DMS53 (cell line): Measurements from ENCODE around the gene MAP2K6.
A peak's percentile ranks its signal among the peaks of the same experiment; 100 is the strongest.

ENCODE experiments used
- DNase-seq: peaks from one replicate; lab custom pipeline; 2025; lab: John Stamatoyannopoulos, UW

Gene MAP2K6

DNA sequence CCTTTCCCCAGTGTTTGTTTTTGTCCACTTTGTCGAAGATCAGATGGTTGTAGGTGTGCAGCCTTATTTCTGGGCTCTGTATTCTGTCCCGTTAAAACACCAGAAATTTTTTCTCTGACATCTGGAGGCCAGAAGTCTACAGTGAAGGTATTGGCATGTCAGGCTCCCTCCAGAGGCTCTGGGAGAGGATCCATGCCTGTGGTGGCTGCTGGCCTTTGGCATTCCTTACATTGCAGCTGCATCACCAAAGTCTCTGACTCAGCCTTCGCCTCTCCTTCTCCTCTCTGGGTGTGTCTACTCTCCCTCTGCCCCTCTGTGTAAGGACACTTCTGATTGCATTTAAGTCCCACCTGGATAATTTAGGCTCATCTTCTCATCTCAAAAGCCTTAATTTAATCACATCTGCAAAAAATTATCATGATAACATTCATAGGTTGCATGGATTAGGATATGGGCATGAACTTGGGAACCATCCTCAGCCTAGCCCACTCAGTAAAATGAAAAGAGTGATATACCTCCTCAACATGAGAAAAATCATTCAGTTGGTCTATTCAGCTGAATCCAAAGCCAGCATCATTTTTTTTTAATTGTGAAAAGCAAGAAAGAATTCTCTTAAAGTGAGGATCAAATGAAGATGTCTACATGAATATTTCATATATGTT is 78.0 kb downstream of the MAP2K6 start:
- no peak for DNase-seq

DNA sequence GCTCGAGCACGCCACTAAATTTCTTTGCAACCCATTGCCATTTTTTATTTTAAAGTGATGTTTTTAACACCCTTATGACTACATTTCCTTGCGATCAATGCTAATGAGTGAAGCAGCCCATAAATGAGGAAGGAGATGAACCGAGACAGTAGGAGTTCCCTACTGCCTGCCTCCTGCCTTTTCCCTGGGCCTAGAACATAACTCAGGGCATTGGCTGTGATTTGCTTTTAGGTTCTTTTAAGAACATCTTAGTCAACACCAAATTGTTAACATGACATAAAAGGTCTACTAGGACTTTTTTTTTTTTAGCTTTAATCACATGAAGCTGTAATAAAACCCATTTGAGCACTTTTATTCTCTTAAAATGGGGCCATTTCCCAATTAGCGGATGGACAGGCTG is 81.3 kb downstream of the MAP2K6 start:
- DNase-seq = no peak

DNA sequence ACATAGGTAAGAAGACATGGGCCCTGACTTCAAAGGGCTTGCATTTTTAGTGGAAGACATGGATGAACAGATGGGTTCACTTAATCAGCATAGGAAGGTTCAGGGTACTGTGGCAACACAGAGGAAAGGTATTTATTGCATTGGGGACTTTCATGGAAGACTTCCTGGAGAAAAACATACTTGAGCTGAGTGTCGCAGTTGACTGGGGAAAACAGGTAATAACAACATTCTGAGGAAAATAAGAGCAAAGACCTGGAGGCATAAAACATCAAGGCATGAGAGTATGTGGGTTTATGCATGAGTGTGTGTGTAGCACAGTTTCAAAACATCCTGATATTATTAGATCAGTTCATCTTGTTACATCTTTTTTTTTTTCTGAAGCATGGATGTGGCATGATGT is 82.7 kb downstream of the MAP2K6 start:
- DNase-seq = peak; percentile 17

DNA sequence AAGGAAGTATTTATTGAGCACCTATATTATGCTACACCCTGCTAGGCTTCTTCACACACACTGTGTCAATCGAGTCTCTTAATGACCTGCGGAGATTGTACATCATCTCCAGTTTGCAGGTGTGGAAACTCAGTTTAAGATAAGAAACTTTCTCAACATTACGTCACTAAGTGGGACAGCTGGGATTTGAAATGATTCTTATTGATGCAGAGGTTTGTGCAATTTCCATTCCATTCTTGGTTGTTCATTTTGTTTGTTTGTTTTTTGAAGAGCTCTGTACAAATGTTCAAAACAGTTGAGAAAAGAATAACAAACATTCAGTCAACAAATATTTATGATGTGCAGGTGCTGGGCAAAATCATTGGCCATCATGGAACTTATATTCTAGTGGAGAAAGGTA is 84.8 kb downstream of the MAP2K6 start:
- no peak for DNase-seq

DNA sequence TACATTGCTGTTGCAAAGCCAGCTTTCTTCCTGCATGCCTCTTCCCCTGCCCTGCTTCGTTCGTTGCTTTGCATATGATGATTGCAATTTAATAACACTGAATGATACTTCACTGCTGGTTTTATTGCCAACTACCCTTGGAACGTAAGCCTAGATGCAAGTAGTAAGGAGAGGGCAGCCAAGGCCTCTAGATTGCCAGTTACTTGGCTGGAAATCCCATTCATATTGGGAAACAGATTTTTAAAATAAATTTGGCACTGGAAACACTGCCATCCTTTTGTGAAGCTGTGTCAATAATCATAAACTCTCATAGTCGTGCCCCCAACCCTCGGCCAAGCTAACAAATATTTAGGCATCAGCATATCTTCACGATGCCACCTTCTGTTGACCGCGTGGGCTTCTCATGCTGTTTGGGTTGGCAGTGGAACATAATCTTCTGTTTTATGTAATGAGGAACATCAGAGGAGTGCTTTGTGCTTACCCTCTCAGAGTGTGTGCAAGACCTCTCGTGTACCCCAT is 86.5 kb downstream of the MAP2K6 start:
- peak; percentile 19 for DNase-seq

DNA sequence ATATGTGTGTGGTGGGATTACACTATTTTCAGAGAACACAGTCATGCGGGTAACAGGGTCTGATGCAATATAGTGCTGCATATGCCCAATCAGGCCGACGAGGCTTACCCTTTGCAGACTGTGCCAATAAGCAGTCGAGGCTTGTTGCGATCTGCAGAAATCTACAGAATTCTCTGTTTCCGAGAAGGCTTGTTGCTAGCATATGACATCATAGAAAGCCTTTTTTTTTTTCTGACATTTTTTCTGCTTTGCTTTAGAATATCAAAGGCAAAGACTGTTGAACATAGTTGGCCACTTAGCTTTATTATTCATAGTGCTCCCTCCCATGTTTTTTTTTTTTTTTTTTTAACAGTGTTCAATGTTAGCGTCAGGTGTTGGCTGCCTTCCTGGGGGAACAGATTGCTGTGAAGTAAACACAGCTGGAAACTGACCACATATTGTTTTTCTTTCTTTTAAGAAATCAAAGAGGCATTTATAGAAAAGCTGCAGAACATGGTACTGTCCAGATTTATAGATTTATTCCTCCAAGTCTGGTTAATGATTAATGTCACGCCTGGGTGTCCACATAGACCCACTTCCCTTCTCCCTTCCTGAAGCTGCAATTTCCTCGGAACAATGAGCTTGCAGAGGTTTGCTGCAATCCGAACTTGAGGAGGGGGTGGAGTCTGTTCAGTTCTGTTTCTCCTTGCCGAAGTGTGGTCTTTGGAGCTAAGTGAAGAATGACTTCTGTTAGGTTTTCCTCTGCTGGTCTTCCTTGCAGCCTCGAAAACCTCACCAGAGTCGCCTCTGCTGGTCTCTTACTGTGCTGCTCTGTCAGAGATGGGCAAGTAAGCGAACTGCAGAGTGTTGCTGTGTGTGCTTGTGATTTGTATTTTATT is 87.3 kb downstream of the MAP2K6 start:
- peak; percentile 87 for DNase-seq

DNA sequence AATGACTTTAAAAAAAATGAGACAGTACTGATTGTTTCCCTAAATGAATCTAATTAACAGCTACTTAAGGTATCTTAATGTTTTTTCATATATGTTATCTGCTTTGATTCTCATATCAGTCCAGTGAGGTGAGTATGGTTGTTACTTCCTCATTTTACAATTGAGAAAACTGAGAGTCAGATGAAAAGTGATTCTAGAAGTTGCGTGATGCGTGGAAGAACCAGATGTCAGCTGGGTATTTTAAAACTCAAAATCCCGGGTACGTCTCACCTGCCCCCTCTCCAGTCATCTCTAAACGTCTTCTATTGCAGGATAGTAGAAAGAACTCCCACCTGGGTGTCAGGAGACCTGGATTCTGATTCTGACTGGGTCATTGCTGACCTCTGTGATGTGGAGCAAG is 89.2 kb downstream of the MAP2K6 start:
- DNase-seq = no peak

DNA sequence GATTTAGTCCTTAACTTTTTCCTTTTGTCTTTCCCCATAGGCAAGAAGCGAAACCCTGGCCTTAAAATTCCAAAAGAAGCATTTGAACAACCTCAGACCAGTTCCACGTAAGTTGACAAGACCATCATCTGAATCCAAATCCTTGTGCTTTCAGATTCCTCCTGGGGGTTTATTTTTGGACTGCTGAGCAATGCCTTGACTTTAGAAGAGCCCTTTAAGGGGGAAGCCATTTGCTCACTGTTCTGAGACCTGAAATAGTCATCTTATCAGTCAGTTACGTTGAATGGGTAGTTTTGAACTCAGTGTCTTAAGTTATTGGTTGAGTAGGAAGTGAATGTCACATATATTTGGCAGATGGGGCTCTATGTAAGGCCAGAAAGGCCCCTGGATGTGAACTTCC is 91.2 kb downstream of the MAP2K6 start:
- no peak for DNase-seq

DNA sequence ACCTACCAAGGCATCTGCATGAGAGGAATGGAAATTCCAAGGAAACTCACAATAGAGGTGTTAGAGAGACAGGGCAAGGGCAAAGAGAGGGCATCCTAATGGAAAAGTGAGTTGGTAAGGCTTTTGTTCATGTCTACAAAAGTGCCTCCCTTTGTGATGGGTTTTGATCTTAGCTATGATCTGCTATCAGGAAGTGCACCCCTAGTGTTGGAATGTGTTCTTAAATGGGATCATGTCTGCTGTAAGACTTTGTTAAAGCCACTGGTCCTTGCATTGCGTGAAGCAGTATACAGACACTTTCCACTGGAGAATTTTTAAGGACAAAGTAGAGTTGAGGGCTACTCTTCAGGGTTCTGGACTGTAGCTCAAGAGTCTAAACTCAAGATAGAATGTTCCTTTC is 92.0 kb downstream of the MAP2K6 start:
- DNase-seq = peak; percentile 47

DNA sequence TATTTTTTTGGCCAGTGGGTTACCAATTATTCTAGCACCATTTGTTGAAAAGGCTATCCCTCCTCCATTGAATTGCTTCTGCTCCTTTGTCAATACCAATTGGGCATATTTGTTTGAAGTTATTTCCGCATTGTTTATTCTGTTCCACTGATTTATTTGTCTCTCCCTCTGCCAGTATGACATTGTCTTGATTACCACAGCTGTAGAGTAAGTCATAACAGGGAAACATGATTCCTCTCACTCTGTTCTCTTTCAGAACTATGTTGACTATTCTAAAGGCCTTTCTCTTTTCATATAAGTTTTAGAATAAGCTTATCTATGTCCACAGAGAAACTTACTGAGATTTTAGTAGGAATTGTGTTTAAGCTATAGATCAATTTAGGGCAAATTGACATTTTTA is 94.3 kb downstream of the MAP2K6 start:
- DNase-seq = peak; percentile 14

DNA sequence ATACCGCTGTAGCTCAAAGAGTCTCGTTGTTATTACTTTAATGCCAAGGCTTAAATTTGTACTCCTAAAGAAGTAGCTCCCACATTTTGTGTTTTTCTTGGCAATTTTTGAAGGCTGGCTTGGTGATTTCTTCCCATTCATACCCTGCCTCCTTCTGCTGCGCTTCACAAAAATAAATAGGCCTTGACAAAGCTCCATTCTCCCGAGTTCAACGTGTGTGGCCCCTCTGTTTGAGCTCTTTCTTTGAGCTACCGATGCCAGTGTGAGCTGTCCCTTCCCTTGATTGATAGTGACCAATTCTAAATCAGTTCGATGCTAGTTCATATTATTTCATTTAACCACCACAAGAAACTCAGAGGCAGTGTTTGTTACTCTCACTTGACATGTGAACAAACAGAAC is 96.8 kb downstream of the MAP2K6 start:
- no peak for DNase-seq

DNA sequence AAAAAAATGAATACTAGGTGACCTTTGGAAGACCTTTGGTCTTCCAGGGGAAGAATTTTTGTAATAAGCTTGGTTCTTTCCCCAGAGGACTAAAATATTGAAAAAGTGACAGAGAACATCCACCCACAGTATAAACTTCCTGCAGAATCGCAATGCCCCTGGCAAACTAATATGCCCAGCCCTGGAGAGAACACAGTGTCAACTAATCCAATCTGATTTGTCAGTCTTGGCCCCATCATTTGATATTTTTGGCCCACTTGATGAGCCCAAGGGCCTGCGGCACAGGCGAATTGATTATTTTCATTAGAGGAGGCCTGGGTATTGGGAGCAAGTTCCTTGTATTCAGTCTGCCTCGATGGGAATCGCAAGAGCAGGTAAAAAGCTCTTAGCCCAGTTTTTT is 98.4 kb downstream of the MAP2K6 start:
- DNase-seq = no peak

DNA sequence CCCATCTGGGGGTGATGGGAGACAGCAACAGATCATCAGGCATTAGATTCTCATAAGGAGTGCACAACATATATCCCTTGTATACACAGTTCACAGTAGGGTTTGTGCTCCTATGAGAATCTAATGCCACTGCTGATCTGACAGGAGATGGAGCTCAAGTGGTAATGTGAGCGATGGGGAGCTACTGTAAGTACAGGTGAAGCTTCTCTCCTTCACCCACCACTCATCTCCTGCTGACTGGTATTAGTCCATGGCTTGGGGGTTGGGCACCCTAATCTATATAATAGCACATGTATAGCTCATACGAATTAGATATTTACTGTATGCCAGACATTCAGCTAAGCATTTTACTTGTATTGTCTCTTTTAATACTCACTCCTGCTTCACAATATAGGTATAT is 101.7 kb downstream of the MAP2K6 start:
- no peak for DNase-seq

DNA sequence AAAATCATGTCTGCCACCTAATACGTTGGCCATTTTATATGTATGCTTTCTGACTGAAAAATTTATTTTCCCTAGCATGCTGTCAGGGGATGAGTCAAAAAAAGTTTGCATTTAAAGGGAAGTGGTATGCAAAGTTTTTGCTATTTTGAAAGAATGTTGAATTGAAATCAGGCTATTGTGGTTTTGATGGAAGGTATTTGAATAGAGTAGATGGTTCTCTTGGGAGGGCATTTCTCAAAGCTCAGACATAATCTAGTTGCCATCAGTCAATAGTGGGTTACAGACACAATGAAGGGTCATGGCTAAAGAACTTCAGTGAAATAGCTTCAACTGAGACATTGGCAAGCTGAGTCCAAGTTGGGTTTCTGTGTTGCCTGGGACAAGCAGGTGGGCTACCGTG is 102.4 kb downstream of the MAP2K6 start:
- DNase-seq = no peak

DNA sequence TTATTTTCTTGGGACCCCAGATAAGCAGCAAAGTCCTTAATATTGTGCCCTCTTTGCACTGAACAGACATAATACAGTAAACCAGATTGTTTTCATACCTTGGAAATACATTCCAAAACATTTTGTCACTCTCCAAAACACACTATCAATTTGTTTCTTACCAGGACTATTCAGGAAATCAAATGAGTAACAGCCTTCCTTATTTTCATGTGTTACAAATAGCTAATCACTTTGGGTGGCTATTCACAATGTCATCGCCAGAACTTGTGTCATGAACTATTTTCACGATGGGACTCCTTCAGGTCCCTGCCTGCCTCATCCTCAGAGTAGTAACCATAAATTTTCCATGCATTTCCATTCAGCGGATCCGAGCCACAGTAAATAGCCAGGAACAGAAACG is 104.5 kb downstream of the MAP2K6 start:
- no peak for DNase-seq

DNA sequence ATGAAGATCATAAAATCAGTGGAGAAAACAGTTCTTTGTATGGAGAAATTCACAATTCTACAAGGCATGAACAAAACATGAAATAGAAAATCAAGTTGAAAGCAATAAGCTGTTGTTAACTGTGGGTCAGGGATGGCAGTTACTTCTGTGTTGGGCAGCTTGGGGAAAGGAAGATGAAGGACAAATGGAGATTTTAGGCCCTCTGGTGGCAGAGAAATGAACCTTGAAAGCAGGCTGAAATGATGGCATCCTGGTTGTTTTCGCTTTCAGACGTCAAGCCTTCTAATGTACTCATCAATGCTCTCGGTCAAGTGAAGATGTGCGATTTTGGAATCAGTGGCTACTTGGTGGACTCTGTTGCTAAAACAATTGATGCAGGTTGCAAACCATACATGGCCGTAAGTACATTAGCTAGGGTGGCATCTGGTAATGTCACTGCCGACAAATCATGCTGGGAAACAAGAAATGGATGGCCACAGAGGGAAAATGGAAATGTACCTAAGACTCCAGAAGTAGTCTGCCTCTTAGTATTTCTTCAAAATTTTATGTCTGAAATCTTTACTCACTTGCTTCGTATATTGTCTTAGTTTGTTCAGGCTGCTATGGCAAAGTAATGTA is 108.9 kb downstream of the MAP2K6 start:
- peak; percentile 77 for DNase-seq

DNA sequence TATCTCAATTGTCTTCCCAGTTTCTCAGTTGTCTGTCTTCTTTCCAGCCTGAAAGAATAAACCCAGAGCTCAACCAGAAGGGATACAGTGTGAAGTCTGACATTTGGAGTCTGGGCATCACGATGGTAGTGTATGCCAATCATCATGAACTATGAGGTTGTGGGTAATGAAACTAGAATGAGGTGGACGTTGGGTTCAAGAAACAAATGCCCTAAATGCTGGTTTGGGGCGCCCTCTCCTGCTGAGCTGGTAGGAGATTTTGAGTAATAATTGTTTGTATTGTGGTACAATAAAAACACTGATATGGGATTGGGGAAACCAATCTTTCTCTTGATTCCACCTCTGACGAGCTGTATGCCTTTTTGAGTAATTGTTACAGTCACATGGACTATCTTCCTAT is 110.4 kb downstream of the MAP2K6 start:
- DNase-seq = peak; percentile 14

DNA sequence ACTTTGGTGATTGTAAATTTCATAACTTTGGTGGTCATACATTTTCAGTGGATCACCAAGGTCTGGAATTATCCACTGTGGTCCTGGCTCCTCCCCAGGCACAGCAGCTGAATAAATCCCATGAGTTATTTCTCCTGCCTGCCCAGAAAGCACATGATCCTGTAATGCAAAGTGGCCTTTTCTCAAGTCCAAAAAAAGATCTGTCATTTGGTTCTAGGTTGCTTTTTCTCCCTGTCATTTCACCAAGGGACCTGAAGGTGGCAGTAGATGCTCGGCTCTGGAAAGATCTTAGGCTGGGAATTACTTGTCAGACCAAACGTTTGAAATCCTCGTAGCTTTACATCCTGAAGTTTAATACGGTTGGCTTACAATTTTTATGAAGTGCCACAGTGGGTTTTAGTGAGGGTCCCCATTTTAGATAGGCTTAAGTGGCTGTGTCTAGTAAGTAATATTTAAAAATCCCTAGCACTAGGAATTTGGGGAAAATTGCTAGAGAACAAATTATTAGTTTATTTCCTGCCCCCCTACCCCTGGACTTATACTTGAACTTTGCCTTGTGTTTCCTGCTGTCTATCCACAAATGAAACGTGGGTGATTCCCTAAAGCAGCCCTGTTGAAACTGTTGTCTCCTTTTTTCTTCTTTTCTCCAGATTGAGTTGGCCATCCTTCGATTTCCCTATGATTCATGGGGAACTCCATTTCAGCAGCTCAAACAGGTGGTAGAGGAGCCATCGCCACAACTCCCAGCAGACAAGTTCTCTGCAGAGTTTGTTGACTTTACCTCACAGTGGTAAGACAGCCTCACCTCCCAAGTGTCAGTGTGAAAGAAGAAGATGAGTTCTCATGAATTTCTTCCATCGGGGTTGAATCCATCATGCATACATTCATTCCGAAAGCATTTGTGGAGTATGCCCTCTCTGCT is 111.7 kb downstream of the MAP2K6 start:
- DNase-seq = peak; percentile 77

DNA sequence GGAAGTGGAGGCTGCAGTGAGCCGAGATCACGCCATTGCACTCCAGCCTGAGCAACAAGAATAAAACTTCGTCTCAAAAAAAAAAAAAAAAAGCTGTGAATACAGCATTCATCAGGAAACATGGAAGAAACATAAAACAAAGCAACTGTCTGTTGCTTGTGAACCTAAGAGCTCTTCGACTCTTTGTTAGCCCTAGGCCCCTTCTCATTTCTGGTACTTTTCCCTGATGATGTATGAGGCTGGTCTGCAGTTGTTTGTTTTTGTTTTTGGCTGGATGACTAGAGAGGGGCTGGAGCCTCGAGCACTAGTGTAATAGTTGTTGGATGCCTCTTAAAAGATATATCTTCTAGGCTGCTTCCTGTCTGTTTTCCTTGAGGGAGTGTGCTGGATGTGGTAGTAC is 113.5 kb downstream of the MAP2K6 start:
- DNase-seq = no peak

DNA sequence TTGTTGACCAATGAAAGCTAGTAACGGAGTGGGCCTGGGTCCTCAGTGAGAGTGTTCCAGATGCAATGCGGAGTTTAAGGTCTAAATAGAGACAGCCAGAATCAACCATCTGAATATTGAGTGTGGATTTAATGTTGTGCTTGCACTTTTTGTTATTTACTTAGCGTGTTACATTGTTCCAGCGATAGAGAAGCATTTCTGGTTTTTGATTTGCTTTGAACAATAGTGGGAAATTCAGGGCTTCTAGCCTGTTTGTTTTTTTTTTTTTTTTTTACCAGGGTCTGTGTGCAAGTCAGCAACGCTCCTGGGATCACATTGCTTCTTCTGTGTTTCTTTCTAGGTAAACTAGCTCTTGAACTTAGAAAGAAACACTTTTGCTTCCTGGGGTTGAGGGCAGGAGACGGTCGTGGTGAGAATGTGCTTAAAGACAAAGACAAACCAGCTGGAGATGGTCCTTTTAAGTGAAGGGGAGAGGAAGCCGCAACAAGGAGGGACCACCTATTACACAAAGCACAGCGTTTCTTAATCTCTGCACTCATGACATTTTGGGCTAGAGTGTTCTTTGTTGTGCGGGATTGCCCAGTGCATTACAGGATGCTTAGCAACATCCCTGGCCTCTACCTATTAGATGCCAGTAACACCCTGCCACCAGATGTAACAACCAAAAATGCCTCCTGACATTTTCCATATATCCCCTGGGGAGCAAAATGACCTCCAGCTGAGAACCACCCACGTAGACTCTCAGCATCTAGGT is 119.2 kb downstream of the MAP2K6 start:
- no peak for DNase-seq

DNA sequence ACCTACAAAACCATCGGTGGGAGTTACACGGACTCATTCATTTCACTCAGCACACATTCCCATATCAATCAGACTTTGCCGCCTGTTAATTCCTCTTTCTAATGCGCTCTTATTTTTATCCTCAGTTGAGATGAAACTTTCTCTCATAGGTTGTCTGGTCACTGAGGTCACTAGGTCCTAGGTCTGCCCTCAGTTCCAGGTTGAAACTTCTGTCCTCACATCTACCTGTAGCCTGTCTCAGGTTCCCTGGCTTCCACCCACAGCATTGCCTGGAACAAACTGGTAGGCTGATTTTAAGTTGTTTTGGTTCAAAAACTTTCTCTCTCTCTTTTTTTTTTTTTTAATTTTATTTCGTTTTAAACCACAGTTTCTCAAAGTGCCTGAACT is 119.7 kb downstream of the MAP2K6 start:
- no peak for DNase-seq
